Stimulated activated naive CD8-positive, alpha-beta T cell treated with anti-CD3 and anti-CD28 coated beads, Interleukin-15, Interleukin-2, amounts not matched to agents 100 U/mL and 50 U/mL, for 24 hours (primary cell): ENCODE measurements around the gene TRIP11.

Source experiments
- ATAC-seq: fragments of 150-1000 bp; cut with Tn5 transposase; one replicate; pipeline ENCODE4 v1.10.0; 2021
- DNase-seq: peaks from one replicate; pipeline ENCODE4 v3.0.0; 2021

Gene TRIP11

GRCh38 chr14:91918186-91918883, 121.5 kb downstream of the TRIP11 start:
- ATAC-seq (no peak), DNase-seq (no peak)
